GM12892 (cell line): ENCODE results near the gene SP110. TPM values are rescaled to one million over a fixed set of nuclear protein-coding genes. Genes with fewer than 3 reads are reported as not detected.
A peak's percentile ranks its signal among the peaks of the same experiment; 100 is the strongest.
"Not testable (repeated sequence)": the region's sequence is repeated elsewhere in the genome, so short reads cannot be mapped to it uniquely, and the experiment has no call there.

ENCODE experiments used
- DNase-seq: peaks from one replicate; pipeline ENCODE4 v3.0.0; 2011; ENCODE audit not compliant: insufficient read length
- FAIRE-seq: peaks from 2 replicates; lab custom pipeline; 2011; peaks lifted over from hg19 to GRCh38; lab: Jason Lieb, UNC
- POLR2A ChIP-seq: IDR thresholded peaks from 2 replicates; pipeline ENCODE4 v1.6.1; 2011; ENCODE audit warnings: low read depth, low read length, control low read depth
- POLR2AphosphoS5 ChIP-seq: IDR thresholded peaks from 2 replicates; pipeline ENCODE4 v1.6.1; 2011; ENCODE audit warnings: low read depth, low read length, control low read depth
- TAF1 ChIP-seq: IDR thresholded peaks from 2 replicates; pipeline ENCODE4 v1.6.1; 2011; ENCODE audit warnings: low read depth, mild to moderate bottlenecking, control low read depth, low read length, borderline replicate concordance
- polyA plus RNA-seq: library from polyadenylated mRNA; unstranded; fragments of >200 nt; gene quantifications from one replicate; pipeline ENCODE4 v1.2.1, GENCODE V29; 2012; ENCODE audit warnings: missing spikeins, inconsistent platforms; ENCODE audit not compliant: missing spikeins

The SP110 gene
- 72.4 TPM for polyA plus RNA-seq

GRCh38 chr2:230219419-230220331 lies at the start of gene SP110:
SP110 (minus strand) TSS chr2:230219984; CDS start chr2:230216927, 3,057 bp downstream.
- peak; percentile 97 for FAIRE-seq
- TF ChIP-seq POLR2AphosphoS5, result peak; percentile 86
- TF ChIP-seq TAF1, result no peak; the same call in 1 of the 2 replicates
- peak; percentile 88 for TF ChIP-seq POLR2A
- DNase-seq, result peak; percentile 40

GRCh38 chr2:230268606-230269243 lies 48.9 kb upstream of the SP110 start:
- DNase-seq (no peak), FAIRE-seq (peak; percentile 62)
- TF ChIP-seq TAF1 (no peak), POLR2A (no peak), POLR2AphosphoS5 (no peak)

- peak; percentile 85 for FAIRE-seq
- peak; percentile 19 for DNase-seq
- TF ChIP-seq TAF1 (no peak), POLR2A (no peak), POLR2AphosphoS5 (no peak)
Measured at GRCh38 chr2:230267556-230267955, 47.8 kb upstream of the SP110 start.

GRCh38 chr2:230267059-230267458 lies 47.3 kb upstream of the SP110 start:
- no peak for DNase-seq
- FAIRE-seq, result peak; percentile 51
- TF ChIP-seq TAF1, result no peak
- no peak for TF ChIP-seq POLR2A
- no peak for TF ChIP-seq POLR2AphosphoS5

GRCh38 chr2:230266638-230267037 lies 46.9 kb upstream of the SP110 start:
- DNase-seq (no peak), FAIRE-seq (no peak)
- TF ChIP-seq POLR2A (no peak), POLR2AphosphoS5 (no peak), TAF1 (no peak)

- not testable (repeated sequence) for DNase-seq, FAIRE-seq
Measured at GRCh38 chr2:230264945-230265344, 45.2 kb upstream of the SP110 start.

- DNase-seq, result no peak
- peak; percentile 66 for FAIRE-seq
- TF ChIP-seq POLR2AphosphoS5, result no peak
- no peak for TF ChIP-seq TAF1
- TF ChIP-seq POLR2A, result no peak
Measured at GRCh38 chr2:230262246-230262645, 42.5 kb upstream of the SP110 start.

GRCh38 chr2:230258483-230258882 lies 38.7 kb upstream of the SP110 start:
- no peak for TF ChIP-seq POLR2AphosphoS5
- no peak for TF ChIP-seq POLR2A
- TF ChIP-seq TAF1, result no peak
- DNase-seq (no peak), FAIRE-seq (no peak)

GRCh38 chr2:230256733-230257332 lies 37.0 kb upstream of the SP110 start:
- DNase-seq (no peak), FAIRE-seq (peak; percentile 46)

GRCh38 chr2:230254152-230254881 lies 34.5 kb upstream of the SP110 start:
- no peak for FAIRE-seq
- no peak for DNase-seq
- TF ChIP-seq POLR2AphosphoS5, result no peak
- no peak for TF ChIP-seq POLR2A
- TF ChIP-seq TAF1, result no peak

More at GRCh38 chr2:230256733-230257332, 37.0 kb upstream of the SP110 start:
- TF ChIP-seq POLR2AphosphoS5, result no peak
- no peak for TF ChIP-seq POLR2A
- no peak for TF ChIP-seq TAF1

- no peak for FAIRE-seq
- no peak for DNase-seq
- TF ChIP-seq TAF1, result no peak
- no peak for TF ChIP-seq POLR2A
- no peak for TF ChIP-seq POLR2AphosphoS5
Measured at GRCh38 chr2:230250231-230250630, 30.4 kb upstream of the SP110 start.
